ENCODE measurements around the gene BRD7.

The BRD7 gene

DNA sequence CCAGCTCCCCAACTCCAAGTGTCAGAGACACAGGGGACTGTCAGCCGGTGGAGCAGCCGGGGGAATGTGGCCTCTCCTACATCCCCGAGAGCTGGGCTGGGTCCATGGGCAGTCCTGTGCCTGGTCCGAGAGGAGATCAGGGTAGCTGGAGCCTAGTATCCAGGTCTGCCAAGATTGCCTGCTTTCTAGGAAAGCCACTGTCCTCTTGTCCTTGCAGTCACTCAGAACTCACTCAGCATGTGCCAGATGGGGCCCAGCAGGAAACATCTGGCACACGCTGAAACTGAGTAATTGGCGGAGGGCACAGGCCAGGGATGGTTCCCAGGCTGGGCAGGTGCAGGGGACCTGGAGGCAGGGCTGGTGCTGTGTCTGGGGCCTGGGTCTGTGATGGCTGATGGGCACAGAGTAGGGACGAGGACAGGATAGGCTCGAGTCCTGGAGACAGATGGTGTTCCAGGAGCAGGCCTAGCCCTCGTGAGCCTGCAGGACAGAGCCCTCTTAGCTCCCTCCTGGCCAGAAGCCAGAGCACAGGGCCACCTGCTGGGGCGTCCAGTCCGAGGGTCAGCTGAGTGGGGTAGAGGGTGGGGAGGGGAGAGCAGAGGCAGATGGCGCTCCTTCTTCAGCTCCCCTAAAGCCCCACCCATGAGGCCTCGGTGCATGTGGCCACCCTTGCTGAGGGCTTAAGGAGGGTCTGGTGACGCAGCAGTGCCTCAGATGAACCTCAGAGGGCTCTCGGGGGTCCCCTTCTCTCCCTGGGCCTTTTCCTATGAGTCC lies 71.3 kb downstream of the BRD7 start:
- no peak overlapping the region for H3K4me3 ChIP-seq (ENCODE audit: low read depth, low read length)
- TF ChIP-seq, protein P1, sequence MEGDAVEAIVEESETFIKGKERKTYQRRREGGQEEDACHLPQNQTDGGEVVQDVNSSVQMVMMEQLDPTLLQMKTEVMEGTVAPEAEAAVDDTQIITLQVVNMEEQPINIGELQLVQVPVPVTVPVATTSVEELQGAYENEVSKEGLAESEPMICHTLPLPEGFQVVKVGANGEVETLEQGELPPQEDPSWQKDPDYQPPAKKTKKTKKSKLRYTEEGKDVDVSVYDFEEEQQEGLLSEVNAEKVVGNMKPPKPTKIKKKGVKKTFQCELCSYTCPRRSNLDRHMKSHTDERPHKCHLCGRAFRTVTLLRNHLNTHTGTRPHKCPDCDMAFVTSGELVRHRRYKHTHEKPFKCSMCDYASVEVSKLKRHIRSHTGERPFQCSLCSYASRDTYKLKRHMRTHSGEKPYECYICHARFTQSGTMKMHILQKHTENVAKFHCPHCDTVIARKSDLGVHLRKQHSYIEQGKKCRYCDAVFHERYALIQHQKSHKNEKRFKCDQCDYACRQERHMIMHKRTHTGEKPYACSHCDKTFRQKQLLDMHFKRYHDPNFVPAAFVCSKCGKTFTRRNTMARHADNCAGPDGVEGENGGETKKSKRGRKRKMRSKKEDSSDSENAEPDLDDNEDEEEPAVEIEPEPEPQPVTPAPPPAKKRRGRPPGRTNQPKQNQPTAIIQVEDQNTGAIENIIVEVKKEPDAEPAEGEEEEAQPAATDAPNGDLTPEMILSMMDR (IDR thresholded peaks at IDR 0.05; ENCODE audit: borderline replicate concordance, insufficient read depth, low read depth, low read length): no peak

DNA sequence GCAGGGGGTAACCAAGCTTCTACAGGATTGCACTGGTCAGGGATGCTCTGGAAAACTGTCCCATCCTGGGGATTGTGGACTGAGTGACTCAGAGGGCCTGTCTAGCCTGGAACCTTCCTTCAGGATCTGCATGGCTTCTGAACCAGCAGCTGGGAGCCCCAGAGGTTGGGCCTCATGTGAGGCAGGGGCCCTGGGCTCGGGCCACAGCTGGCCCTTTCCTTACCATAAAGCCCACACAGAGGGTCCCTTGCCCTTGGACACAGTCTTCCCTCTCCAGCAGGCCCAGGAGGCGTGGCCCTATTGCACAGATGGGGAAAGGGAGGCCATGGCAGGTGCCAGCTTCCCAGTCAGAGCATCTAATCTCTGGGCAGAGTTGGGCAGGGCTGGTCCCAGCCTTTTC lies 72.0 kb downstream of the BRD7 start:
- TF ChIP-seq, protein P1 (IDR thresholded peaks at IDR 0.05; ENCODE audit: borderline replicate concordance, insufficient read depth, low read depth, low read length): no peak
- H3K4me3 ChIP-seq (ENCODE audit: low read depth, low read length): no peak overlapping the region

DNA sequence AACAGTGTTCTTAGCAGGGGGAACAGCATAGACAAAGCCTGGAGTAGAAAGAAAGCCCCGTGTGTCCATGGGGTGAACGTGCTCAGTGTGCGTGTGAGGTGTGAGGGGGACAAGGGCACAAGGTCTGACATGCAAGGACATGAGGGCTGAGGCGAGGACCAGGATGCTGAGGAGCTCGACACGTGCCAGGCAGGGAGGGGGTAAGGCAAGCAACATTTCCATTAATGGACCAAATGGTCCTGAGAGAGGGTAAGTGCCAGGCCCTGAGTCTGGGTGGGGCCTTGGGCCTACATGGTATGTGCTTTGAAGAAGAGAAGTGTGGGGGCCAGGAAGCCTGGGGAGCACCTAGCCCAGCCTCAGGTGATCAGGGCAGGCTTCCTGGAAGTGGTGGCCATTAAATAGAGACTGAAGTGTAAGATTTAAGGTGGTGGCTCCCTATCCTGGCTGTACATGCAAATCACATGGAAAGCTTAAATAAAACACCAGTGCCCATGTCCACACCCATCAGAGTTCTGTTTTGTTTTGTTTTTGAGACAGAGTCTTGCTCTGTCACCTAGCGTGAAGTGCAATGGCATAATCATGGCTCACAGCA lies 73.2 kb downstream of the BRD7 start:
- TF ChIP-seq, protein P1 (IDR thresholded peaks at IDR 0.05; ENCODE audit: borderline replicate concordance, insufficient read depth, low read depth, low read length): no peak
- H3K4me3 ChIP-seq (ENCODE audit: low read depth, low read length): no peak overlapping the region

DNA sequence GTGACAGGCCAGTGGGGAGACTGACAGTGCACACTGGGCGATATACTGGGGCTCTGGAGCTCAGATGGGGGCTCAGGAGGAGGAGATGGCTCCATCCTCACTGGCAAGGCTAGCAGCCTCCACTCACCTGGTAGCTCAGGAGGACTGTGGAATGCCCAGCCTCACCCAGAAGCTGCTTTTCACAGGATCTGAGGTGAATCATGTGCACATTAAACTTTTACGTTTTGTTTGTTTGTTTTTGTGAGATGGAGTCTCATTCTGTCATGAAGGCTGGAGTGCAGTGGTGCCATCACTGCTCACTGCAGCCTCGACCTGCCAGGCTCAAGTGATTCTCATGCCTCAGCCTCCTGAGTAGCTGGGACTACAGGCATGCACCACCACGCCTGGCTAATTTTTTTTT lies 73.8 kb downstream of the BRD7 start:
- no peak overlapping the region for H3K4me3 ChIP-seq (ENCODE audit: low read depth, low read length)
- TF ChIP-seq, protein P1 (IDR thresholded peaks at IDR 0.05; ENCODE audit: borderline replicate concordance, insufficient read depth, low read depth, low read length): no peak

DNA sequence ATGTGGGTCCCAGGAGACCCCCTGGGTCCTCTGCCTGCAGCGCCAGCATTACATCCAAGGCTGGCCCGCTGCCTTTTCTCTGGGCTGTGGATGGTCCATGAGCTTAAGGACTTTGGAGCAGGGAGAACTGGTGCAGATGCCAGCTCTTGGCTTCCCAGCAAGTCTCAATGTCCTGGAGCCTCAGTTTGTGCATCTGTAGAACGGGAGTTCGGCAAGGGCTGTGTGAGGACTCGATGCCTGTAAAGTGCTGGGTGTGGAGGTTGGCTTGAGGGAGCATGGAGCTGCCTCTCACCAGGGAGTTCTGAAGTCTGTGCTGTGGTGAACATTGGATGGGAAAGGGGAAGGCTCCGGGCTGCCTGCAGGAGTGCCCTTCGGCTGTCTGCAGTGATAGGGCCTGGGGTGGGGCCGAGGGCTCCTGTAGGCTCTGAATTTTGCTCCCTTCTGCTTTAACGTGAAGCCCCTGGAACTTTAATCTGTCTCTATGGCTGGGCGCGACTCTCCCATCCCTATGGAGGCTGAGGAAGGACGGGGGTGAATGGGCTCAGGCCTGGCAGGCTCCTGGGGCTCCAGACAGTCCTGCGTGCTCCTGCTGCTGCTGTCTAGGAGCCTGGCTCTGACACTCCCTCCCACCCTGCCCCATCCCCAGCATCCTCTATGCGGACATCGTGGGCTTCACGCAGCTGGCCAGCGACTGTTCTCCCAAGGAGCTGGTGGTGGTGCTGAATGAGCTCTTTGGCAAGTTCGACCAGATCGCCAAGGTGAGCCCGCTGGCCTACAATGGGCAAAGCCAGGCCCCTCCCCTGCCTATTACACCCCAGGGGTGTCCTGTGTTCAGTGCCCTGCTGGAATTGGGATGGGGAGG lies 74.6 kb downstream of the BRD7 start:
- no peak overlapping the region for H3K4me3 ChIP-seq (ENCODE audit: low read depth, low read length)
- TF ChIP-seq, protein P1 (IDR thresholded peaks at IDR 0.05; ENCODE audit: borderline replicate concordance, insufficient read depth, low read depth, low read length): no peak

DNA sequence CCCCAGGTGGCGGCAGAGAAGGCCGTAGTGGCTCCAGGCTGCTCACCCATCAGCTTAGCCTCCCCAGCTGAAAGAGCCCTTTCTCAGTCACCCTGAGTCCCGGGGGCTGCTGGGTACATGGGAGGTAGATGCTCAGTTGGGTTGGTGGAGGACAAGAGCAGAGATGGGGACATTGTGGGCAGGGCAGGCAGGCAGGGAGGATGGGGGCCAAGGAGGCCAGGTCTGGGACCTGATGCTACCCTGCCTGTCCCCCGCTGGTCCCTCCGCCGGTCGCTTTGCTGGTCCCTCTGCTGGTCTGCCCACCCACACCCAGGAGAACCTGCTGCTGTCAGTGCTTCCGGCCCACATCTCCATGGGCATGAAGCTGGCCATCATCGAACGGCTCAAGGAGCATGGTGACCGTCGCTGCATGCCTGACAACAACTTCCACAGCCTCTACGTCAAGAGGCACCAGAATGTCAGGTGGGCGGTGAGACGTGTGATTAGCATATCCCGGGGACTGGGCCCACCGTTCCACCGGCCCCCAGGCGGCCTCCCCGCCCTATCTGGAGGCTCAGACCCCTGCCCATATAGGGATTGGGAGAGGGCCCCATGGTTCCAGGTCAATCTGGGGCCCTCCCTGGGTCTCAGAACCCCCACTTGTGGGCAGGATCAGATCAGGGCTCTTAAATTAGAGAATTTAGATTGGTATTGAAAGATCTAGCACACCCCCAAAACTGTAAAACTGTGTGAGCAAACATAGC lies 75.6 kb downstream of the BRD7 start:
- no peak overlapping the region for H3K4me3 ChIP-seq (ENCODE audit: low read depth, low read length)
- TF ChIP-seq, protein P1 (IDR thresholded peaks at IDR 0.05; ENCODE audit: borderline replicate concordance, insufficient read depth, low read depth, low read length): no peak

Data from GM12875 (cell line).